KBM-7 (cell line): Measurements from ENCODE around the gene NFATC3.

Source experiments
- DNase-seq: peaks from one replicate; pipeline ENCODE4 v3.0.0-alpha.2; 2015
- in situ Hi-C: fragments of 300-500 bp; cut with MboI; formaldehyde crosslinking; loops from 2 replicates; pipeline ENCODE4 v1.14.3; 2020; ENCODE audit warnings: low sequenced_read_pairs, low pct_unique_long_range_greater_than_20kb, mixed read lengths

The NFATC3 gene

GRCh38 chr16:68253721-68254120 lies 168.6 kb downstream of the NFATC3 start:
- in situ Hi-C loops: no loop called here
- no peak for DNase-seq

GRCh38 chr16:68255712-68256111 lies 170.5 kb downstream of the NFATC3 start:
- in situ Hi-C loops: no loop called here
- DNase-seq: no peak

GRCh38 chr16:68257251-68257905 lies 172.2 kb downstream of the NFATC3 start:
- in situ Hi-C loops: no loop called here
- peak; percentile 85 for DNase-seq

DNA sequence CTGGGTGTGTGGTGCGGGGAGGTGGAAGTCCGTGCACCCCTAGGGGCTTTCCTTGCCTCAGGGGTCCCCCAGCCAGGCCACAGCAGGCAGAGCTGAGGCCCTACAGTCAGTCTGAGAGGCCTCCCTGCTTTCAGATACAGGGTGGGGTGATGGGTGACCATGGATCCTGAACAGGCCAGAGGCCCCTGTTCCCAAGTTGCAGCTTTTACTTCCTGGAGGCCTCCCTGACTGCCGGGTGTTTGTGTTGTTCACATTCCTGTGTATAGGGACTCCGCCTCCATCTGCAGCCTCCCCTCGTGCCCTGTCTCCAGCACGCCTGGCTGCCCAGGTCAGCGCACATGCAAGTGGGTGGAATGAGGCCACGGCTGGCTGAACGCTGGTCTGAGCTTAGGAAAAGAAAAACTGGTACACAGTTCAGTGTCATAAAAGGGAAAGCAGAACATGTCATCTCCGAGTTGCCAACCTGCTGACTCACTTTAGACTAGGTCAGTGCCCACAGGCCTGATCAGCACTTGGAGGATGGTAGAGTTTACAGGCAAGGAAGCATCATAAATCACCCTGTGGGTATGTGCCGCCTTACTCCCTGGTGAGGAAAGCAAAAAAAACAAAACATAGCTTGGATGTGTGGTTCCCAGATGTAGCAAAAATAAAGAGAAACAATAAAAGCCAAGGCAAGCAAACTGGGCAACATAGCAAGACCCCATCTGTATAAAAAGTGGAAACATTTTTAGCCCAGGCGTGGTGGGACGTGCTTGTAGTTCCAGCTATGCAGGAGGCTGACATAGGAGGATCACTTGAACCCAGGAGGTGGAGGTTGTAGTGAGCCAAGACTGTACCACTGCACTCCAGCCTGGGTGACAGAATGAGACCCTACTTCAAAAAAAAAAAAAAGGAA lies 173.0 kb downstream of the NFATC3 start:
- in situ Hi-C loops: no loop called here

GRCh38 chr16:68259007-68259825 lies 174.0 kb downstream of the NFATC3 start:
- no peak for DNase-seq
- in situ Hi-C loops: no loop called here

More for the DNA sequence above, 173.0 kb downstream of the NFATC3 start:
- DNase-seq: no peak

DNA sequence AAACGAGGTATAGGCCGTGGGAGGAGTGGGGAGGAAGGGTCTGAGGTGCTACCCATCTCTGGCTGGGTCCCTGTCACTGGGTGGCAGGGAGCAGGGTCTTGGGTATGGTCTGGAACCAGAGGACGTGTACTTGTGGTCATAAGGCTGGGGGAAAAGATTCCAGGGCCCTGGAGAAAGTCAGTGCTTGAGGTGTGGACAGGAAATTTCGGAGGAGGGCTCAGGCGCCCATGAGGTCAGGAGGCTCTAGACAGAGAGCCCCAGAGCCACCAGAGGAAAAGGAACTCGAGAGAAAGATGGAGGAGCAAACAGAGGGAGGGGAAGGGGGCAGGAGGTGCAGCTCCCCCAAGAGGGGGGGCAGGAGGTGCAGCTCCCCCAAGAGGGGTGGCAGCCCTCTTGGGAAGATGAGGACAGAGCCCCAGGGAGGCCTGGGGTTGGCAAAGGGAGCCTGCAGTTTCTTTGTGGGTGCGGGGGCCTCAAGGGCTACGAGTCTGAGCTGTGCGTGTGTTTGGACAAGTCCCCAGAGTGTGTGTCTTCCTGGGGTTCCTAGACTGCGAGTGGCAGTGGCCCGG lies 178.5 kb downstream of the NFATC3 start:
- in situ Hi-C loops: loop anchor here (10.0 kb wide), 1 partner anchor 61 kb away; no protein-coding TSS in a partner anchor
- DNase-seq: no peak

GRCh38 chr16:68264128-68265077 lies 179.2 kb downstream of the NFATC3 start, which contains the start of gene SLC7A6:
TSS of gene SLC7A6 (plus strand) at chr16:68264526. CDS start at chr16:68274727, 10,201 bp downstream.
- in situ Hi-C loops: loop anchor here (10.0 kb wide), 1 partner anchor 60 kb away; no protein-coding TSS in a partner anchor
- peak; percentile 93 for DNase-seq

DNA sequence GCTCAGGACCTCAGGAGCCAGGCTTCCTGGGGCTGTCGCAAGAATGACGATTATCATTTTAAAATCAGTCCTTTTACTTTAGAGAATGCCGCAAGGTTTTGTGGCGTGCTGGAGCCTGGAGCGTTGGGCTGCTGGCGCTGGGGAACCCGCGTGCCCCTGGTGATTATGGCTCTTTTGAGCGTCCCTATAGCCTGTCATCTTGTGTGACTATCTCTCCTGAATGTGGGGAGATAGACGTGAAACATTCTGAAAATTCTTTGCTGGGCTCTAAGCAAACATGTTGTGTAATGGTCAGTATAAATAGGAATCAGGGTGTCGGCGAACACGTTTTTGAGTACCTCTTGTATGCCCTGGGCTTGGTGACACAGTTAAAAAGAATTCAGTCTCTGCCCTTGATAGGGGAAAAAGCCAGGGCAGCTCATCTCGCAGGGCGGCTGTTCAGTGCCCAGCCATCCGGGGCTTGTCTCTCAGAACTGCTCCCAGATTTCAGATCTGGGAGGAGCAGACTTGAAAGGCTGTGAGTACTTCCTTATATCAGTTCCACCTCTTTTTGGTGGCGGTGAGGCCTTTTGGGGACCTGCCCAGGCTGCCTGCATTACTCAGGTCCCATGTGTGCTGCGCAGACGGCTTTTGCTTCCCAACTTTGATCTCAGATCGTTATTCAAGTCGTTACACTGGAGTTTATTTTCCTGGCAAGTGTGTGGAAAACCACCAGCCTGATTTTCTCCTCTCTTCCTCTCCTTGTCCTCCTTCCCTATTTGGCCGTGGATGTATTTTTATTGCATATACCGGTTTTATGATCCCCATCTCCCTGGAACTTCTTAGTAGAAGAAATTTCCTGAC lies 180.1 kb downstream of the NFATC3 start:
- in situ Hi-C loops: loop anchor here (10.0 kb wide), 1 partner anchor 60 kb away; no protein-coding TSS in a partner anchor
- DNase-seq: peak; percentile 79

GRCh38 chr16:68267612-68268405 lies 182.6 kb downstream of the NFATC3 start:
- no peak for DNase-seq
- in situ Hi-C loops: loop anchor here (10.0 kb wide), 1 partner anchor 57 kb away; no protein-coding TSS in a partner anchor

DNA sequence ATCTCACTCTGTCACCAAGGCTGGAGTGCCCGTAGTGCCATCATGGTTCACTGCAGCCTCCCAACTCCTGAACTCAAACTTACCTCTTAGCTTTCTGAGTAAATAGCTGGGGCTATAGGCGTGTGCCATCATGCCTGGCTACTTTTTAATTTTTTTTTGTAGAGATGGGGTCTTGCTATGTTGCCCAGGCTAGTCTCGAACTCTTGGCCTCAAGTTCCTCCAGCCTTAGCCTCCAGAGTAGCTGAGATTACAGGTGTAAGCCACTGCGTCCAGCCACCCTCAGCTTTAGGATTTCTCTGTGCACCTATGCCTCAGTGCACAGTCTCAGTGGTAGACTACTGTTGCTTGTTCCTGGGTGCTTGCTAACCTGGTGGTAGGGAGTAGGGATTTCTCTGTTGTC lies 184.6 kb downstream of the NFATC3 start:
- DNase-seq: no peak
- in situ Hi-C loops: loop anchor here (10.0 kb wide), 1 partner anchor 55 kb away; no protein-coding TSS in a partner anchor

GRCh38 chr16:68270353-68270752 lies 185.2 kb downstream of the NFATC3 start:
- in situ Hi-C loops: no loop called here
- DNase-seq: no peak

- DNase-seq: no peak
- in situ Hi-C loops: no loop called here
Measured at GRCh38 chr16:68272507-68273209, 187.5 kb downstream of the NFATC3 start.

DNA sequence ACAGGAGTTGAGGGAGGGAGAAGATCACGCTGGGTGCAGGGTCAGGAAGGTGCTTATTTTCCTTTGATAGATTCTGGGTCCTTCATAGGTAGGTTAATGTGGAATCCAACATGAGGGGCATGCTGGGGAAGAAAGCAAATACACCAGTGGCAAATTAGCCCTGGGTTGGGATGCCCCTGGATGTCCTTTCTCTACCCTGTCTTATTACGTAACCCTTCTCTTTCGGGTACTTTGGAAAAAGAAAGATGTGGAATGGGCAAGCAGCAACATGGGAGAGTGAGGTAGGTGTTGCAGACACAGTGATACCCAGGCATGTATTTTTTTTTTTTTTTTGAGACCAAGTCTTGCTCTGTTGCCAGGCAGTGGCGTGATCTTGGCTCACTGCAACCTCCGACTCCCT lies 188.3 kb downstream of the NFATC3 start:
- in situ Hi-C loops: no loop called here
- no peak for DNase-seq

DNA sequence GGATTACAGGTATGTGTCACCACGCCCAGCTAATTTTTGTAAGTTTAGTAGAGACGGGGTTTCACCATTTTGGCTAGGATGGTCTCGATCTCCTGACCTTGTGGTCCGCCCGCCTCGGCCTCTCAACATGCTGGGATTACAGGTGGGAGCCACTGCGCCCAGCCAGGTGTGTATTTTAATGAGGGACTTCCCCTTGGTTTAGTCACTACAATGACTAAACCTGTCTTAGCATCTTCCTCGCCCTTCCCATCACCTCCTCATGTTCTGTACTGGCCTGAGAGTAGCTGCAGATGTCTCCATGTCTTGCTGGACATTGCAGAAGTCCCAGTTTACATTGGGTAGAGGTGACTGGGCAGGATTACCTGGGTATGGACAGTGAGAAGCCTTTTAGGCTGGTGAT lies 188.7 kb downstream of the NFATC3 start:
- in situ Hi-C loops: no loop called here
- no peak for DNase-seq

DNA sequence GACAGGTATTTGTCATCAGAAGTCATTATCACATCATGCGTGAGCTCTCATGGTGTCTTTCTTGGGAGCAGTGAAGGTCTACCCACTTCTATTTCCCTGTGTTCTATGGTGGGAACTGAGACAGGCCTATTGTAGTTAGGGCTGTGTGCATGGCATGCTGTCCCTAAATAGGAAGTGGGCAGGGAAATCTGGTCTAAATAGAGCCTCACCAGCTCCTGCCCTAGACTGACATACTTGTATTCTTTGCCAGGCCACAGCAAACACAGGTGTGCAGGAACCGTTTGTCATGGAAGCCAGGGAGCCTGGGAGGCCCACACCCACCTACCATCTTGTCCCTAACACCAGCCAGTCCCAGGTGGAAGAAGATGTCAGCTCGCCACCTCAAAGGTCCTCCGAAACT lies 189.3 kb downstream of the NFATC3 start:
- DNase-seq: no peak
- in situ Hi-C loops: no loop called here
